GM12872 (cell line): ENCODE measurements around the gene TKFC.

ENCODE experiments used
- TF ChIP-seq, protein P1 (sequence below): IDR thresholded peaks from 3 replicates; pipeline ENCODE4 v1.5.1; 2011; ENCODE audit warnings: low read depth, mild to moderate bottlenecking, low read length, moderate library complexity; ENCODE audit not compliant: insufficient read depth

TKFC gene

DNA sequence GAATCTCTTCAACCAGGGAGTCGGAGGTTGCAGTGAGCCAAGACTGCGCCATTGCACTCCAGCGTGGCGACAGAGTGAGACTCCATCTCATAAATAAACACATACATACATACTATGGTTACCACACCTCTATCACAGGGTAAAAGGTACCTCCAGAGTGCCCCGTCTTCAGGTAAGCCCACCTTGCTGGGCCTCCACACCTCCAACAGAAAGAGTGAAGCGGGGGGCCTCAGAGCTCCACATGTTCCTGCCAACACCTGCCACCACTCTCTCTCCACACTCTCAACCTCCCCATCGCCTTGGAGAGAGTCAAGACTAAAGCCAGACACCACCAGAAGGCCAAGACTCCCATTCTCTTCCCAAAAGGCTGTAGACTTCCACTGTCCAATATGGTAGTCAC is 27.6 kb upstream of the TKFC start:
- TF ChIP-seq, protein P1, sequence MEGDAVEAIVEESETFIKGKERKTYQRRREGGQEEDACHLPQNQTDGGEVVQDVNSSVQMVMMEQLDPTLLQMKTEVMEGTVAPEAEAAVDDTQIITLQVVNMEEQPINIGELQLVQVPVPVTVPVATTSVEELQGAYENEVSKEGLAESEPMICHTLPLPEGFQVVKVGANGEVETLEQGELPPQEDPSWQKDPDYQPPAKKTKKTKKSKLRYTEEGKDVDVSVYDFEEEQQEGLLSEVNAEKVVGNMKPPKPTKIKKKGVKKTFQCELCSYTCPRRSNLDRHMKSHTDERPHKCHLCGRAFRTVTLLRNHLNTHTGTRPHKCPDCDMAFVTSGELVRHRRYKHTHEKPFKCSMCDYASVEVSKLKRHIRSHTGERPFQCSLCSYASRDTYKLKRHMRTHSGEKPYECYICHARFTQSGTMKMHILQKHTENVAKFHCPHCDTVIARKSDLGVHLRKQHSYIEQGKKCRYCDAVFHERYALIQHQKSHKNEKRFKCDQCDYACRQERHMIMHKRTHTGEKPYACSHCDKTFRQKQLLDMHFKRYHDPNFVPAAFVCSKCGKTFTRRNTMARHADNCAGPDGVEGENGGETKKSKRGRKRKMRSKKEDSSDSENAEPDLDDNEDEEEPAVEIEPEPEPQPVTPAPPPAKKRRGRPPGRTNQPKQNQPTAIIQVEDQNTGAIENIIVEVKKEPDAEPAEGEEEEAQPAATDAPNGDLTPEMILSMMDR: no peak

DNA sequence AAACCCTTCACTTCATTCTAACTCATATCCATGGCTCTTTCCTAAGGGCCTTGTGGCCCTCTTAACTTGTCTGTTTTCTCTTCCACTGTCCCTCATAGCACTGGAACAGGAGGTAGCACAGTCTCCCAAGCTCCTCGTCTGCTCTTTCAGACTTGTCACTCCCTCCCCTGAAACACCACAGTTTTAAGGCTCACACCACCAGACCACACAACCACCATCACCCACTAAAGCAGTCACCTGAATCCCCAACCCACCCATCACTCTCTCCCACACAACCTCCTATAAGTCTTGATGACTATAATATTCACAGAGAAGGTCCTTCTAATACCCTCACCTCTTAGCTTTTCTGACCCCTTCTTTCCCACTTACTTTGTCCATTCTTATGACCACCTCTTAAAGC is 26.8 kb upstream of the TKFC start:
- TF ChIP-seq, protein P1: no peak

DNA sequence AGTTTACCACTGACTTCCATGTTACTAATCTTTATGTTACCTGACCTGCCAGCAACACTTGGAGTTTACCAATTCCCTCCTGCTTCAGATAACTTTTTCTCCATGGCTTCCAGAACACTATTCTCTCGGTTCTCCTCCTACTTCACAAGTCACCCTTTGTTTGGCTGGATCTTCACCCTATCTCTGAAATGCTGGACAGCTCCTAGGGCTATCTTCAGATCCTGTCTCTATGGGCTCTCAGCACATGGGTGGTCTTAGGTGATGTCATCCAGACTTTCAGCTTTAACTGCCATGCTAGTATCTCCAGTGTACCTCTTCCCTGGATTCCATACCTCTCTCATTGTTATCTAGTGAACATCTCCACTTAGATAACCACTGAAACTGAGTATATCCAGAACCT is 25.7 kb upstream of the TKFC start:
- TF ChIP-seq, protein P1: no peak

DNA sequence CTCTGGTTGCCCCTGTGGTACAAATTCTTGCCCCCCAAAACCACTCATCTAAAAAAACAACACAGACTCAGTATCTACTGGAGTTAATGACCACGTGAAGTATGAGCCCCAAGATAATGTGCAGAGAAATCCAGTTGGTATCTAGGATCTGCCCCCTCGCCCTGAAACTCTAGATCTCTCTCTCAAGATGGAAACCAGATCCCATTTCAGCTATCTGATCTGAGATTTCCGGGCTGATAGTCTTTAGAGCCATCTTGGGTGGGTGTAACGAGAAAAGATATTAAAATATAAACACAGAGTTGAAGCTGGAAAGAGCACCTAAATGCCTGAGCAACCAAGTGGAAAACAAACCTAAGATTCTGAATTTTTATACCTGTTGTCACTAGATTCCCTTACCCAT is 23.9 kb upstream of the TKFC start:
- TF ChIP-seq, protein P1: no peak

DNA sequence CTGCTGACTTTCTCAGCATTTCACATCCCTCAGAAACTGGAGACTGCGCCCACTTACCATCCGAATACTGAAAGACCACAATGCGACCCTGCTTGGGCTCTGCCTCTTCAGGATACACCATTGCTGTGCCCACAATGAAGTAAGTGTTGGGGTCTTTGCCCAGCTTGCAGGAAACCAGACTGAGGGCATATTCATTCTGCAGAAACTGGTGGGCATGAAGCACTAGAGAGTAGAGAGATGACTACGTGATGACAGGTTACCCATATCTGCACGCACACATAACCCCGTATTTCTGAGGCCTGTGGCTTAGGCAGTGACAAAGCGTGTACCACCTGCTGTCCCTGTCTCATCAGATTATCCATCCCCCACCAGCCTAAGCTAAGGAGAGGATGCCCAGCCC is 23.3 kb upstream of the TKFC start:
- TF ChIP-seq, protein P1: no peak

DNA sequence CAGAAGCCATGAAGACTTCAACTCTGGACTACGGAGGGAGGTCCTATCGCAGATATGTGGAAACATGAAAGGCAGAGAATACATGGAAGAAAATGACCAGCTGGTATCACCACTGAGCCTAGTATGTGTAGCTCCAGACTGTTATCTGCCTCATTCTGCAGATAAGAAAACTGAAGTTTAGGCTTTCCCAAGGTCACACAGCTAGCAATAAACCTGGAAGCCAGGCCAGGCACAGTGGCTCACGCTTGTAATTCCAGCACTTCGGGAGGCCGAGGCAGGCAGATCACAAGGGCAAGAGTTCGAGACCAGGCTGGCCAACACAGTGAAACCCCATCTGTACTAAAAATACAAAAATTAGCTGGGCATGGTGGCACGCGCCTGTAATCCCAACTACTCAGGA is 22.3 kb upstream of the TKFC start:
- TF ChIP-seq, protein P1: no peak

DNA sequence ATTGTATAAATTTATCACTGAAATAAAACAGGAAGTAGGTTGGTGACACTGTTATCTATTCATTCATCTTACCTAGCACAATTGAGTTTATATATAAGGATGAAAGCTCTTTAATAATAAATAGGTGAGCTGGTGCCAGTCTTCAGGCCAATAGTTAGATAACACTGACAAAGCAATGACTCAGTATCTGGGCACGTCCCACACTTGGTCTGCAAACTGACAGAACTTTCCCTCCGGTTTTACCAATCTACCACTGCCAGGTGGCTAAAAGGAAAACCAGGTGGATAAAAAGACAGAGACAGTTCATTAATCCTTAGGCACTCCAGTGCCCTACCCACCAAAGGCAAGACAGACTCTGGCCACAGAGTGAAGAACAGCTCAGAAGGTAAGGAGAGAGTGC is 17.8 kb upstream of the TKFC start:
- TF ChIP-seq, protein P1: no peak
